Endodermal cell (in vitro differentiated cells): ENCODE data around the gene MYLK3. TPM values are rescaled to one million over a fixed set of nuclear protein-coding genes. Genes with fewer than 3 reads are reported as not detected.

ENCODE experiments used
- DNase-seq: peaks from one replicate; pipeline ENCODE4 v3.0.0-alpha.2; 2017
- H3K27ac ChIP-seq: 2 replicates; pipeline ENCODE4 v1.5.1; 2013; ENCODE audit warnings: mild to moderate bottlenecking, low read depth, low read length, moderate library complexity
- H3K27me3 ChIP-seq: 2 replicates; pipeline ENCODE4 v1.6.1; 2013; ENCODE audit warnings: mild to moderate bottlenecking, low read length, moderate library complexity; ENCODE audit not compliant: insufficient read depth, control insufficient read depth, poor library complexity, severe bottlenecking
- H3K36me3 ChIP-seq: 2 replicates; pipeline ENCODE4 v1.7.0; 2013; ENCODE audit warnings: mild to moderate bottlenecking, low read length, moderate library complexity; ENCODE audit not compliant: control insufficient read depth, insufficient read depth
- H3K4me1 ChIP-seq: one replicate; pipeline ENCODE4 v1.7.0; 2013; ENCODE audit warnings: low read length; ENCODE audit not compliant: control insufficient read depth, insufficient read depth
- H3K4me3 ChIP-seq: 2 replicates; pipeline ENCODE4 v1.5.1; 2013; ENCODE audit warnings: mild to moderate bottlenecking, low read length, moderate library complexity
- H3K9ac ChIP-seq: 2 replicates; pipeline ENCODE4 v1.6.1; 2013; ENCODE audit warnings: mild to moderate bottlenecking, low read length, moderate library complexity; ENCODE audit not compliant: poor library complexity, severe bottlenecking; ENCODE audit errors: extremely low read depth
- H3K9me3 ChIP-seq: 2 replicates; pipeline ENCODE4 v1.6.1; 2013; ENCODE audit warnings: mild to moderate bottlenecking, low read length, moderate library complexity; ENCODE audit not compliant: control insufficient read depth
- H3K27ac Mint-ChIP-seq: 2 replicates; pipeline ENCODE4 v1.8.0; 2020; ENCODE audit warnings: mixed read lengths
- H3K27me3 Mint-ChIP-seq: 2 replicates; pipeline ENCODE4 v1.8.0; 2021; ENCODE audit warnings: mild to moderate bottlenecking, mixed read lengths; ENCODE audit not compliant: insufficient read depth
- H3K36me3 Mint-ChIP-seq: 2 replicates; pipeline ENCODE4 v1.8.0; 2020; ENCODE audit warnings: low read depth, mixed read lengths
- H3K4me1 Mint-ChIP-seq: 2 replicates; pipeline ENCODE4 v1.8.0; 2020; ENCODE audit warnings: mixed read lengths
- H3K4me3 Mint-ChIP-seq: 2 replicates; pipeline ENCODE4 v1.8.0; 2020; ENCODE audit warnings: mild to moderate bottlenecking, moderate library complexity, mixed read lengths
- H3K9me3 Mint-ChIP-seq: 2 replicates; pipeline ENCODE4 v1.8.0; 2020; ENCODE audit warnings: mild to moderate bottlenecking, mixed read lengths
- CTCF ChIP-seq: fragments of 200-600 bp; sonication (generic); conservative IDR thresholded peaks from 2 replicates; pipeline ENCODE4 v1.5.0; 2021; ENCODE audit warnings: antibody characterized with exemption, mild to moderate bottlenecking
- WGBS, 2 experiments: methylation state at CpG; one replicate each; pipeline versions ENCODE4 v1.1.5 to v1.1.7; 2013; ENCODE audit warnings: missing lambda C conversion rate in 2 of 2, mixed read lengths in 1 of 2; ENCODE audit not compliant: insufficient coverage in 1 of 2, insufficient read length in 1 of 2; 5-methylcytosine and 5-hydroxymethylcytosine counted together
- total RNA-seq, 2 donors: library from RNA; stranded (reverse); fragmentation: NEBNext Ultra II Directional in 1 of 2; extraction: Animal tissue kit (Norgen Biotek cat#: 25700) in 1 of 2; gene quantifications; 2 replicates in 1 of 2; 3 replicates in 1 of 2; pipeline ENCODE4 v1.2.1, GENCODE V29; 2021

The MYLK3 gene
- total RNA-seq, 2 donors from 2014 or later, result 2.3 to 4.0 TPM

- Histone ChIP-seq H3K4me3 (no peak overlapping the region), H3K4me1 (peaks cover 13% of the 10 kb centered on the region), H3K36me3 (no peaks in the 10 kb centered on the region), H3K27me3 (no peaks in the 10 kb centered on the region), H3K9ac (no peak overlapping the region), H3K27ac (peak overlapping the region; percentile 10), H3K9me3 (no peaks in the 10 kb centered on the region)
- peaks cover 36% of the 10 kb centered on the region for H3K4me1 Mint-ChIP-seq
- peak; percentile 58 for DNase-seq
- 89 to 90% methylated on average over 11 to 20 of the region's 20 CpGs for WGBS, 2 experiments
- TF ChIP-seq CTCF, result no peak
- H3K36me3 Mint-ChIP-seq, result no peaks in the 10 kb centered on the region
- H3K27me3 Mint-ChIP-seq, result no peaks in the 10 kb centered on the region
- peak overlapping the region; percentile 58 for H3K27ac Mint-ChIP-seq
- H3K4me3 Mint-ChIP-seq, result no peak overlapping the region
- H3K9me3 Mint-ChIP-seq, result no peaks in the 10 kb centered on the region
Observed at GRCh38 chr16:46748775-46749705, 896 bp upstream of the MYLK3 start.

- no peak overlapping the region for H3K27ac ChIP-seq
- H3K9me3 Mint-ChIP-seq, result no peaks in the 10 kb centered on the region
- H3K27ac Mint-ChIP-seq, result no peak overlapping the region
- peaks cover 23% of the 10 kb centered on the region for H3K4me1 ChIP-seq
- no peaks in the 10 kb centered on the region for H3K36me3 ChIP-seq
- peak; percentile 80 for DNase-seq
- peaks cover 49% of the 10 kb centered on the region for H3K4me1 Mint-ChIP-seq
- H3K4me3 Mint-ChIP-seq, result no peak overlapping the region
- H3K9me3 ChIP-seq, result no peaks in the 10 kb centered on the region
- WGBS, 2 experiments, result 91 to 100% methylated on average over 2 to 15 of the region's 15 CpGs
- no peaks in the 10 kb centered on the region for H3K27me3 ChIP-seq
- no peaks in the 10 kb centered on the region for H3K36me3 Mint-ChIP-seq
- no peak overlapping the region for H3K4me3 ChIP-seq
- no peak overlapping the region for H3K9ac ChIP-seq
- TF ChIP-seq CTCF, result no peak
- H3K27me3 Mint-ChIP-seq, result no peaks in the 10 kb centered on the region
Observed at GRCh38 chr16:46746821-46747776, 1.0 kb downstream of the MYLK3 start.

- no peak for TF ChIP-seq CTCF
- WGBS, 2 experiments, result 46 to 83% methylated on average over 1 to 7 of the region's 7 CpGs
- Mint-ChIP-seq H3K4me3 (no peak overlapping the region), H3K4me1 (peaks cover 49% of the 10 kb centered on the region), H3K36me3 (no peaks in the 10 kb centered on the region), H3K27me3 (no peaks in the 10 kb centered on the region), H3K27ac (peak overlapping the region; percentile 91), H3K9me3 (no peaks in the 10 kb centered on the region)
- peaks cover 29% of the 10 kb centered on the region for H3K4me1 ChIP-seq
- H3K27ac ChIP-seq, result no peak overlapping the region
- H3K9ac ChIP-seq, result peak overlapping the region; percentile 55
- no peaks in the 10 kb centered on the region for H3K27me3 ChIP-seq
- DNase-seq, result peak; percentile 79
- H3K4me3 ChIP-seq, result no peak overlapping the region
- no peaks in the 10 kb centered on the region for H3K9me3 ChIP-seq
- no peaks in the 10 kb centered on the region for H3K36me3 ChIP-seq
Observed at GRCh38 chr16:46745617-46746016, 2.5 kb downstream of the MYLK3 start.
